GM12892 (cell line): ENCODE measurements around the gene ACTR1A.

ENCODE experiments used
- DNase-seq: peaks from one replicate; pipeline ENCODE4 v3.0.0; 2011; ENCODE audit not compliant: insufficient read length
- FAIRE-seq: peaks from 2 replicates; lab custom pipeline; 2011; peaks lifted over from hg19 to GRCh38; lab: Jason Lieb, UNC
- POLR2A ChIP-seq: IDR thresholded peaks from 2 replicates; pipeline ENCODE4 v1.6.1; 2011; ENCODE audit warnings: low read depth, low read length, control low read depth
- POLR2AphosphoS5 ChIP-seq: IDR thresholded peaks from 2 replicates; pipeline ENCODE4 v1.6.1; 2011; ENCODE audit warnings: low read depth, low read length, control low read depth
- TAF1 ChIP-seq: IDR thresholded peaks from 2 replicates; pipeline ENCODE4 v1.6.1; 2011; ENCODE audit warnings: low read depth, mild to moderate bottlenecking, control low read depth, low read length, borderline replicate concordance

The ACTR1A gene

GRCh38 chr10:102438374-102438773, 64.1 kb downstream of the ACTR1A start:
- FAIRE-seq (no peak), DNase-seq (no peak)
- no peak for TF ChIP-seq POLR2AphosphoS5
- no peak for TF ChIP-seq TAF1
- TF ChIP-seq POLR2A = no peak

- no peak for DNase-seq
- no peak for TF ChIP-seq POLR2A
- no peak for TF ChIP-seq POLR2AphosphoS5
- no peak for TF ChIP-seq TAF1
- no peak for FAIRE-seq
Measured at GRCh38 chr10:102437515-102437914, 65.0 kb downstream of the ACTR1A start.

GRCh38 chr10:102436312-102436711, 66.2 kb downstream of the ACTR1A start:
- FAIRE-seq (no peak), DNase-seq (no peak)
- TF ChIP-seq TAF1 (no peak), POLR2A (no peak), POLR2AphosphoS5 (no peak)

- no peak for DNase-seq
- peak; percentile 38 for FAIRE-seq
- TF ChIP-seq POLR2AphosphoS5 = no peak
- peak; percentile 51; the same call in 1 of the 2 replicates for TF ChIP-seq POLR2A
- no peak for TF ChIP-seq TAF1
Measured at GRCh38 chr10:102435529-102436233, 66.8 kb downstream of the ACTR1A start.

- TF ChIP-seq TAF1 = no peak
- TF ChIP-seq POLR2AphosphoS5 = no peak
- no peak for TF ChIP-seq POLR2A
- no peak for DNase-seq
- FAIRE-seq = no peak
Measured at GRCh38 chr10:102435133-102435497, 67.4 kb downstream of the ACTR1A start.

- DNase-seq (no peak), FAIRE-seq (no peak)
- TF ChIP-seq POLR2AphosphoS5 = no peak
Measured at GRCh38 chr10:102434394-102435132, 67.9 kb downstream of the ACTR1A start.

GRCh38 chr10:102433619-102434046, 68.9 kb downstream of the ACTR1A start:
- no peak for FAIRE-seq
- DNase-seq = no peak
- TF ChIP-seq TAF1 = no peak
- TF ChIP-seq POLR2A = no peak
- TF ChIP-seq POLR2AphosphoS5 = no peak

GRCh38 chr10:102432162-102432950, 70.2 kb downstream of the ACTR1A start, which contains the start of gene CUEDC2:
Gene CUEDC2, minus strand, starts transcription at chr10:102432574. Its CDS starts 7,386 bp downstream, at chr10:102425188.
- FAIRE-seq (peak; percentile 97), DNase-seq (peak; percentile 91)
- TF ChIP-seq TAF1 (peak; percentile 47; the same call in 1 of the 2 replicates), POLR2A (peak; percentile 73; the same call in 1 of the 2 replicates), POLR2AphosphoS5 (peak; percentile 71; the same call in 1 of the 2 replicates)

GRCh38 chr10:102431452-102432124, 70.9 kb downstream of the ACTR1A start:
- no peak for FAIRE-seq
- TF ChIP-seq POLR2A = no peak
- TF ChIP-seq TAF1 = no peak
- TF ChIP-seq POLR2AphosphoS5 = no peak
- no peak for DNase-seq

GRCh38 chr10:102429468-102429867, 73.0 kb downstream of the ACTR1A start:
- FAIRE-seq (no peak), DNase-seq (no peak)
- TF ChIP-seq TAF1 (no peak), POLR2AphosphoS5 (no peak), POLR2A (no peak)
